Measurements from ENCODE around the gene ARID1A. TPM values are rescaled to one million over a fixed set of nuclear protein-coding genes. Genes with fewer than 3 reads are reported as not detected.

ARID1A gene
- total and polyA plus RNA-seq, 2 donors (not counting 3 experiments of a cell fraction or from before 2014, with no cell fraction given) = 36.9 to 77.2 TPM

GRCh38 chr1:26677306-26678115 lies 18.3 kb upstream of the ARID1A start:
- intact Hi-C loops (cut with micrococcal nuclease) (loop anchor here (1.0 kb wide), 3 partner anchors 15 to 112 kb away; no protein-coding TSS in a partner anchor), dilution Hi-C loops (cut with MboI; ENCODE audit: extremely low pct_ligation_motif_present, low sequenced_read_pairs) (no loop called here)
- TF ChIP-seq, protein P1, sequence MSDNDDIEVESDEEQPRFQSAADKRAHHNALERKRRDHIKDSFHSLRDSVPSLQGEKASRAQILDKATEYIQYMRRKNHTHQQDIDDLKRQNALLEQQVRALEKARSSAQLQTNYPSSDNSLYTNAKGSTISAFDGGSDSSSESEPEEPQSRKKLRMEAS (IDR thresholded peaks at IDR 0.05; ENCODE audit: insufficient read depth, insufficient read length) = no peak
- no peak for TF ChIP-seq MYC (IDR thresholded peaks at IDR 0.05; ENCODE audit: low read depth, low read length)
- TF ChIP-seq CTCF (IDR thresholded peaks at IDR 0.05; ENCODE audit: extremely low read depth in 1 of 2, insufficient read depth in 1 of 2, low read depth in 1 of 2, low read length in 2 of 2) = peak; percentile 44 to 66
- peak; percentile 10 for TF ChIP-seq JUN (IDR thresholded peaks at IDR 0.05; ENCODE audit: borderline replicate concordance, insufficient read depth, insufficient read length, low read depth)
- no peak for TF ChIP-seq GATA2 (IDR thresholded peaks at IDR 0.05; ENCODE audit: insufficient read depth, insufficient read length, low read depth, low read length)
- peak; percentile 15 for TF ChIP-seq FOS (IDR thresholded peaks at IDR 0.05; ENCODE audit: borderline replicate concordance, insufficient read depth, low read length)
- DNase-seq (ENCODE audit: low read depth, low spot score) (peak; percentile 88), FAIRE-seq (peak; percentile 88)
- CTCF ChIA-PET = interaction anchor here (0.6 to 3.6 kb wide), 33 partner anchors 9 to 205 kb away, joined by 3 to 78 read pairs (median 5); partner anchors contain the start of gene PIGV
- POLR2A ChIA-PET = no interaction called here
- Histone ChIP-seq H3K79me2 (ENCODE audit: control insufficient read depth, insufficient read depth, low read length) (no peaks in the 10 kb centered on the region), H3K27ac (ENCODE audit: insufficient read depth, low read depth, low read length) (no peak overlapping the region), H3K27me3 (ENCODE audit: control insufficient read depth in 2 of 2, insufficient read depth in 2 of 2, low read length in 2 of 2) (no peaks in the 10 kb centered on the region), H2AFZ (ENCODE audit: low read depth, low read length) (peak overlapping the region; percentile 64), H3K4me2 (ENCODE audit: insufficient read depth, low read length) (peak overlapping the region; percentile 20), H3K4me1 (ENCODE audit: control insufficient read depth, extremely low read depth, insufficient read depth, low read length) (peaks cover 7% of the 10 kb centered on the region), H3K36me3 (ENCODE audit: control insufficient read depth in 2 of 2, extremely low read depth in 1 of 2, insufficient read depth in 2 of 2, low read length in 2 of 2) (no peaks in the 10 kb centered on the region), H3K9ac (replicated peaks; ENCODE audit: extremely low read depth, insufficient read depth, low read length) (no peak overlapping the region), H3K9me1 (replicated peaks; ENCODE audit: control insufficient read depth, extremely low read depth, insufficient read depth, low read length) (no peaks in the 10 kb centered on the region), H3K9me3 (replicated peaks; ENCODE audit: control insufficient read depth, insufficient read depth, low read length) (no peaks in the 10 kb centered on the region), H3K4me3 (replicated peaks in 1 of 3; ENCODE audit: insufficient read depth in 1 of 3, low read depth in 1 of 3, low read length in 3 of 3) (no peak overlapping the region), H4K20me1 (replicated peaks; ENCODE audit: control insufficient read depth, extremely low read depth, insufficient read depth, low read length) (no peaks in the 10 kb centered on the region)
- no TSS peak for BruUV-seq (replicated peaks)
